Measurements from ENCODE around the gene COL4A4.

The COL4A4 gene

GRCh38 chr2:227033471-227034148 is 130.4 kb downstream of the COL4A4 start:
- no peak for DNase-seq (ENCODE audit: low read depth in 2 of 2, low spot score in 1 of 2)

GRCh38 chr2:227031379-227031778 is 132.6 kb downstream of the COL4A4 start:
- no peak for DNase-seq (ENCODE audit: low read depth in 2 of 2, low spot score in 1 of 2)

- no peak for DNase-seq (ENCODE audit: low read depth in 2 of 2, low spot score in 1 of 2)
Observed at GRCh38 chr2:227030789-227031188, 133.2 kb downstream of the COL4A4 start.

- no peak for DNase-seq (ENCODE audit: low read depth in 2 of 2, low spot score in 1 of 2)
Observed at GRCh38 chr2:227029426-227030105, 134.4 kb downstream of the COL4A4 start.

GRCh38 chr2:227025510-227025909 is 138.5 kb downstream of the COL4A4 start:
- no peak for DNase-seq (ENCODE audit: low read depth in 2 of 2, low spot score in 1 of 2)

- no peak for DNase-seq (ENCODE audit: low read depth in 2 of 2, low spot score in 1 of 2)
Observed at GRCh38 chr2:227022608-227023007, 141.4 kb downstream of the COL4A4 start.

- no peak for DNase-seq (ENCODE audit: low read depth in 2 of 2, low spot score in 1 of 2)
Observed at GRCh38 chr2:227020416-227020815, 143.6 kb downstream of the COL4A4 start.

- no peak for DNase-seq (ENCODE audit: low read depth in 2 of 2, low spot score in 1 of 2)
Observed at GRCh38 chr2:227016894-227017293, 147.1 kb downstream of the COL4A4 start.

- no peak for DNase-seq (ENCODE audit: low read depth in 2 of 2, low spot score in 1 of 2)
Observed at GRCh38 chr2:227013881-227014280, 150.1 kb downstream of the COL4A4 start.

GRCh38 chr2:227013330-227013729 is 150.7 kb downstream of the COL4A4 start:
- DNase-seq (ENCODE audit: low read depth in 2 of 2, low spot score in 1 of 2): no peak

GRCh38 chr2:227010433-227010832 is 153.6 kb downstream of the COL4A4 start:
- no peak for DNase-seq (ENCODE audit: low read depth in 2 of 2, low spot score in 1 of 2)

- DNase-seq (ENCODE audit: low read depth in 2 of 2, low spot score in 1 of 2): no peak
Observed at GRCh38 chr2:227007940-227008339, 156.1 kb downstream of the COL4A4 start.

GRCh38 chr2:227007148-227007547 is 156.9 kb downstream of the COL4A4 start:
- no peak for DNase-seq (ENCODE audit: low read depth in 2 of 2, low spot score in 1 of 2)

GRCh38 chr2:227006189-227006897 is 157.7 kb downstream of the COL4A4 start:
- no peak for DNase-seq (ENCODE audit: low read depth in 2 of 2, low spot score in 1 of 2)

GRCh38 chr2:227004482-227004881 is 159.5 kb downstream of the COL4A4 start:
- DNase-seq (ENCODE audit: low read depth in 2 of 2, low spot score in 1 of 2): no peak

GRCh38 chr2:227000123-227000522 is 163.9 kb downstream of the COL4A4 start:
- no peak for DNase-seq (ENCODE audit: low read depth in 2 of 2, low spot score in 1 of 2)

- DNase-seq (ENCODE audit: low read depth in 2 of 2, low spot score in 1 of 2): no peak
Observed at GRCh38 chr2:226999661-227000060, 164.3 kb downstream of the COL4A4 start.

- DNase-seq (ENCODE audit: low read depth in 2 of 2, low spot score in 1 of 2): no peak
Observed at GRCh38 chr2:226995625-226996041, 168.4 kb downstream of the COL4A4 start.

GRCh38 chr2:226994775-226995174 is 169.2 kb downstream of the COL4A4 start:
- no peak for DNase-seq (ENCODE audit: low read depth in 2 of 2, low spot score in 1 of 2)

GRCh38 chr2:226993171-226993570 is 170.8 kb downstream of the COL4A4 start:
- DNase-seq (ENCODE audit: low read depth in 2 of 2, low spot score in 1 of 2): no peak

GRCh38 chr2:226991663-226992062 is 172.3 kb downstream of the COL4A4 start:
- no peak for DNase-seq (ENCODE audit: low read depth in 2 of 2, low spot score in 1 of 2)

GRCh38 chr2:226985583-226985946 is 178.4 kb downstream of the COL4A4 start:
- DNase-seq (ENCODE audit: low read depth in 2 of 2, low spot score in 1 of 2): no peak
